Measurements from ENCODE around the gene POMZP3. TPM values are rescaled to one million over a fixed set of nuclear protein-coding genes. Genes with fewer than 3 reads are reported as not detected.
"Not testable (repeated sequence)": the region's sequence is repeated elsewhere in the genome, so short reads cannot be mapped to it uniquely, and the experiment has no call there.

POMZP3 gene
- total and polyA plus RNA-seq, 7 experiments from 2014 or later = 2.2 to 26.0 (median 22.5) TPM

DNA sequence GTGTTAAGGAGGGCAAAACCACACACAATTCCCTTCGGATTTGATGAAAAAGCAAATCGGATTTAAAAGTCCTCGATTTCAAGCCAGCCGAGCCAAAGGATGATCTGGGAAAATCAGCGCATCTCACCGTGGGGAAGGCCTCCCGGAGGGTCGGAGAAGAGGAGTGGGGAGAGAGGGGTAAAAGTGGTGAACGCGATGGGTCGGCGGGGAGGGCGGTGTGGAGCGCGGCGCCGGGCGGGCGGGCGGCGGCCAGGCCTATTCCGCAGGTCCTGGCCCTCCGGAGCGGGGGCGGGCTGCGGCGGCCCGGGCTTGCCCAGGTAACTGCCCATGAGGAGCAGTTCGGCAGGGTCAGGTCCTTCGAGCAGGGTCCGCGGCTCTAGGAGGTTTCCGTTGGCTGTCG is 498 bp downstream of the POMZP3 start:
- Mint-ChIP-seq H3K27ac (peak overlapping the region; percentile 80 to 95 (median 92)), H3K4me3 (peak overlapping the region; percentile 69 to 91 (median 88)), H3K4me1 (peaks cover 0 to 15% (median 7%) of the 10 kb centered on the region in 7 donors)
- H3K36me3 Mint-ChIP-seq; H3K4me3 ChIP-seq (ENCODE audit: low read length); H3K36me3 ChIP-seq (ENCODE audit: control insufficient read depth in 2 of 3, insufficient read depth in 3 of 3, low read length in 3 of 3); CTCF ChIA-PET; H3K4me1 ChIP-seq (ENCODE audit: control insufficient read depth in 2 of 2, insufficient read depth in 2 of 2, low read length in 2 of 2); H3K9me3 ChIP-seq (ENCODE audit: control insufficient read depth in 2 of 3, low read length in 3 of 3); H3K27me3 Mint-ChIP-seq; H3K9me3 Mint-ChIP-seq; intact Hi-C loops (cut with micrococcal nuclease); H3K27me3 ChIP-seq (ENCODE audit: control insufficient read depth in 2 of 2, insufficient read depth in 2 of 2, low read length in 2 of 2); POLR2A ChIA-PET: not testable (repeated sequence)
- DNase-seq = peak in 2 of 9 donors; percentile 16 to 31
- peak; percentile 53 for ATAC-seq
- peak overlapping the region; percentile 74 for H3K27ac ChIP-seq (ENCODE audit: low read depth, low read length)

DNA sequence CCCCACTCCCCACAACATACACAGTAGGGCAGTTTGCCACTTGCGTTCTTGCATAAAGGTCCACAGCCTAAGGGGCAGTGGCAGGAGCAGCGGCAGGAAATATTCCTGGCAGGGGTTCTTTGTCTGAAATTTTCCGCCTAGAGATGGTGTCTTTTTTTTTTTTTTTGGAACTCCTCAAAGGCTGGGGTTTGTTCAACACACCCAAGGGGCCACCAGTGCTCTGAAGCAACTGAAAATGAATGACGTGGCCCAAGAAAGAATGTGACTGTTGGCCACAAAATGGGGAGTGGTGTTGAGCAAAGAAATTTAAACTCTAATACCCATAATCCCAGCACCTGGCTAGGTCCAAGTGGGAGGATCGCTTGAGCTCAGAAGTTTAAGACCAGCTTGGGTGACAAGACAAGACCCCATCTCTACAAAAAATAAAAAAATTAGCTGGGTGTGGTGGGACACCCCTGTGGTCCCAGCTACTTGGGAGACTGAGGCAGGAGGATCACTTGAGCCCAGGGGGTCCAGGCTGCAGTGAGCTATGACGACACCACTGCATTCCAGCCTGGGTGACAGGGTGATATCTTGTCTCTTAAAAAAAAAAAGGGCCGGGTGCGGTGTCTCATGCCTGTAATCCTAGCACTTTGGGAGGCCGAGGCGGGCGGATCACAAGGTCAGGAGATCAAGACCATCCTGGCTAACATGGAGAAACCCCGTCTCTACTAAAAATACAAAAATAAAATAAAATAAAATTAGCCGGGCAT is 7.5 kb downstream of the POMZP3 start:
- H3K9me3 Mint-ChIP-seq; H3K4me1 ChIP-seq (ENCODE audit: control insufficient read depth in 2 of 2, insufficient read depth in 2 of 2, low read length in 2 of 2); H3K9me3 ChIP-seq (ENCODE audit: control insufficient read depth in 2 of 3, low read length in 3 of 3); H3K4me3 Mint-ChIP-seq; H3K4me1 Mint-ChIP-seq; intact Hi-C loops (cut with micrococcal nuclease); H3K36me3 ChIP-seq (ENCODE audit: control insufficient read depth in 2 of 3, insufficient read depth in 3 of 3, low read length in 3 of 3); H3K4me3 ChIP-seq (ENCODE audit: low read length); H3K27me3 ChIP-seq (ENCODE audit: control insufficient read depth in 2 of 2, insufficient read depth in 2 of 2, low read length in 2 of 2); H3K27ac Mint-ChIP-seq; DNase-seq; ATAC-seq; H3K27me3 Mint-ChIP-seq; CTCF ChIA-PET; H3K36me3 Mint-ChIP-seq; POLR2A ChIA-PET; H3K27ac ChIP-seq (ENCODE audit: low read depth, low read length): not testable (repeated sequence)

GRCh38 chr7:76613783-76614182 is 13.3 kb downstream of the POMZP3 start:
- H3K4me1 ChIP-seq (ENCODE audit: control insufficient read depth in 2 of 2, insufficient read depth in 2 of 2, low read length in 2 of 2); H3K36me3 ChIP-seq (ENCODE audit: control insufficient read depth in 2 of 3, insufficient read depth in 3 of 3, low read length in 3 of 3); H3K27ac ChIP-seq (ENCODE audit: low read depth, low read length); H3K27ac Mint-ChIP-seq; H3K27me3 ChIP-seq (ENCODE audit: control insufficient read depth in 2 of 2, insufficient read depth in 2 of 2, low read length in 2 of 2); H3K27me3 Mint-ChIP-seq; POLR2A ChIA-PET; H3K9me3 ChIP-seq (ENCODE audit: control insufficient read depth in 2 of 3, low read length in 3 of 3); intact Hi-C loops (cut with micrococcal nuclease); CTCF ChIA-PET; ATAC-seq; H3K4me3 ChIP-seq (ENCODE audit: low read length); H3K36me3 Mint-ChIP-seq; H3K4me1 Mint-ChIP-seq; H3K9me3 Mint-ChIP-seq; H3K4me3 Mint-ChIP-seq: not testable (repeated sequence)
- DNase-seq = peak in 1 of 9 donors; percentile 20

GRCh38 chr7:76612232-76612631 is 14.8 kb downstream of the POMZP3 start:
- intact Hi-C loops (cut with micrococcal nuclease); H3K9me3 ChIP-seq (ENCODE audit: control insufficient read depth in 2 of 3, low read length in 3 of 3); H3K4me3 Mint-ChIP-seq; ATAC-seq; H3K4me3 ChIP-seq (ENCODE audit: low read length); H3K27ac ChIP-seq (ENCODE audit: low read depth, low read length); H3K9me3 Mint-ChIP-seq; H3K36me3 ChIP-seq (ENCODE audit: control insufficient read depth in 2 of 3, insufficient read depth in 3 of 3, low read length in 3 of 3); POLR2A ChIA-PET; H3K27ac Mint-ChIP-seq; H3K36me3 Mint-ChIP-seq; H3K27me3 ChIP-seq (ENCODE audit: control insufficient read depth in 2 of 2, insufficient read depth in 2 of 2, low read length in 2 of 2); DNase-seq; CTCF ChIA-PET; H3K27me3 Mint-ChIP-seq: not testable (repeated sequence)
- peaks cover 4 to 14% of the 10 kb centered on the region in 2 donors for H3K4me1 ChIP-seq (ENCODE audit: control insufficient read depth in 2 of 2, insufficient read depth in 2 of 2, low read length in 2 of 2)
- H3K4me1 Mint-ChIP-seq = peaks cover 0 to 13% (median 6%) of the 10 kb centered on the region in 7 donors

GRCh38 chr7:76609864-76610263 is 17.2 kb downstream of the POMZP3 start:
- H3K27me3 ChIP-seq (ENCODE audit: control insufficient read depth in 2 of 2, insufficient read depth in 2 of 2, low read length in 2 of 2); intact Hi-C loops (cut with micrococcal nuclease); H3K27ac Mint-ChIP-seq; H3K27ac ChIP-seq (ENCODE audit: low read depth, low read length); POLR2A ChIA-PET; H3K9me3 ChIP-seq (ENCODE audit: control insufficient read depth in 2 of 3, low read length in 3 of 3); CTCF ChIA-PET; H3K36me3 Mint-ChIP-seq; H3K36me3 ChIP-seq (ENCODE audit: control insufficient read depth in 2 of 3, insufficient read depth in 3 of 3, low read length in 3 of 3); H3K4me3 Mint-ChIP-seq; DNase-seq; H3K27me3 Mint-ChIP-seq; H3K9me3 Mint-ChIP-seq; H3K4me3 ChIP-seq (ENCODE audit: low read length): not testable (repeated sequence)
- ATAC-seq = peak; percentile 77
- peaks cover 4 to 16% of the 10 kb centered on the region in 2 donors for H3K4me1 ChIP-seq (ENCODE audit: control insufficient read depth in 2 of 2, insufficient read depth in 2 of 2, low read length in 2 of 2)
- H3K4me1 Mint-ChIP-seq = peaks cover 0 to 23% (median 9%) of the 10 kb centered on the region in 7 donors

DNA sequence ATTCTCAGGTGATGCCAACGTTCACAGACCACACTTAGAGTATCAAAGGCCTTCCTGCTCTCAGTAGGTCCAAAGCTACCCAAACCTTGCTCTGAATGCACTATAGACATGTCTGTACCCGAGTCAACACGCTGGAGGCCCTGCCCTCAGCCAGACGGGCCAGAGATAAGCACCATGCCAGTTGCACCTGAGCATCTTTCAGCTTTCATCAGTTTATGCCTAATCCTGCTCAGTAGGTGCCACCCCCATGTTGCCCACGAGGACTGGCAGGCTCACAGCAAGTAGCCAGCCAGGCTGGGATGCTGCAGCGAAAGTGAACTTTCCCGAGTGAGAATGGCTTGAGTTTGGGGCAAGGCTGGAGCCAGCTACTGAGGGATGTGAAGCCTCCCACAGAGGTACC is 18.6 kb downstream of the POMZP3 start:
- H3K9me3 ChIP-seq (ENCODE audit: control insufficient read depth in 2 of 3, low read length in 3 of 3); H3K27ac ChIP-seq (ENCODE audit: low read depth, low read length); H3K27me3 ChIP-seq (ENCODE audit: control insufficient read depth in 2 of 2, insufficient read depth in 2 of 2, low read length in 2 of 2); ATAC-seq; H3K36me3 Mint-ChIP-seq; intact Hi-C loops (cut with micrococcal nuclease); DNase-seq; H3K27me3 Mint-ChIP-seq; H3K4me3 ChIP-seq (ENCODE audit: low read length); H3K9me3 Mint-ChIP-seq; H3K36me3 ChIP-seq (ENCODE audit: control insufficient read depth in 2 of 3, insufficient read depth in 3 of 3, low read length in 3 of 3); CTCF ChIA-PET; POLR2A ChIA-PET: not testable (repeated sequence)
- H3K4me1 ChIP-seq (ENCODE audit: control insufficient read depth in 2 of 2, insufficient read depth in 2 of 2, low read length in 2 of 2) = peaks cover 4 to 16% of the 10 kb centered on the region in 2 donors
- Mint-ChIP-seq H3K4me3 (peak overlapping the region in 2 of 10 donors; percentile 32 to 50), H3K4me1 (peaks cover 0 to 23% (median 9%) of the 10 kb centered on the region in 7 donors), H3K27ac (peak overlapping the region in 5 of 9 donors; percentile 17 to 75 (median 38))

DNA sequence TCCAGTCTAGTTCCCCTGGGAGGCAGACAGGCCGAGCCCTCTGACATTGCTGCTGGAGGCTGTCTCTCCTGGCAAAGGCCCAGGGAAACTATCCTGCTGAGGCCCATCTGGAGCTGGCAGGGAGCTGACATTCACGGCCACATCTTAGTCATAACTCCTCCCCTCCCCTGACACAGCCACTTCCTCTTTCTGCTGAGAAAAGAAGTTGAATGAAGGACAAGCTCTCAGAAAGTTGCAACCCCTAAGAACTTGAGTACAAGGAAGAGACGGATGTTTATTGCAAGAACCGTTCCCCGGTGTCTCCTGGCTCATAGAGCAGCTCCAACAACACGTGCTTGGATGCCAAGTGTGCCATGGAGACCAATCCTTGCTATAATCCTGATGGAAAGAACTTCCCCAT is 21.1 kb downstream of the POMZP3 start:
- peaks cover 4 to 16% of the 10 kb centered on the region in 2 donors for H3K4me1 ChIP-seq (ENCODE audit: control insufficient read depth in 2 of 2, insufficient read depth in 2 of 2, low read length in 2 of 2)
- H3K27me3 ChIP-seq (ENCODE audit: control insufficient read depth in 2 of 2, insufficient read depth in 2 of 2, low read length in 2 of 2); H3K36me3 ChIP-seq (ENCODE audit: control insufficient read depth in 2 of 3, insufficient read depth in 3 of 3, low read length in 3 of 3); H3K9me3 Mint-ChIP-seq; intact Hi-C loops (cut with micrococcal nuclease); H3K27me3 Mint-ChIP-seq; CTCF ChIA-PET; H3K27ac ChIP-seq (ENCODE audit: low read depth, low read length); H3K4me3 ChIP-seq (ENCODE audit: low read length); POLR2A ChIA-PET; H3K9me3 ChIP-seq (ENCODE audit: control insufficient read depth in 2 of 3, low read length in 3 of 3); H3K36me3 Mint-ChIP-seq: not testable (repeated sequence)
- Mint-ChIP-seq H3K4me1 (peaks cover 0 to 26% (median 12%) of the 10 kb centered on the region in 7 donors), H3K4me3 (peak overlapping the region in 8 of 10 donors; percentile 29 to 82 (median 72)), H3K27ac (peak overlapping the region in 7 of 9 donors; percentile 63 to 94 (median 84))
- peak; percentile 90 for ATAC-seq
- DNase-seq = peak in 8 of 9 donors; percentile 37 to 62 (median 48)

Measured in naive thymus-derived CD4-positive, alpha-beta T cell (primary cell).